ENCODE results near the gene CMYA5.
"Not testable (repeated sequence)": the region's sequence is repeated elsewhere in the genome, so short reads cannot be mapped to it uniquely, and the experiment has no call there.

CMYA5 gene

DNA sequence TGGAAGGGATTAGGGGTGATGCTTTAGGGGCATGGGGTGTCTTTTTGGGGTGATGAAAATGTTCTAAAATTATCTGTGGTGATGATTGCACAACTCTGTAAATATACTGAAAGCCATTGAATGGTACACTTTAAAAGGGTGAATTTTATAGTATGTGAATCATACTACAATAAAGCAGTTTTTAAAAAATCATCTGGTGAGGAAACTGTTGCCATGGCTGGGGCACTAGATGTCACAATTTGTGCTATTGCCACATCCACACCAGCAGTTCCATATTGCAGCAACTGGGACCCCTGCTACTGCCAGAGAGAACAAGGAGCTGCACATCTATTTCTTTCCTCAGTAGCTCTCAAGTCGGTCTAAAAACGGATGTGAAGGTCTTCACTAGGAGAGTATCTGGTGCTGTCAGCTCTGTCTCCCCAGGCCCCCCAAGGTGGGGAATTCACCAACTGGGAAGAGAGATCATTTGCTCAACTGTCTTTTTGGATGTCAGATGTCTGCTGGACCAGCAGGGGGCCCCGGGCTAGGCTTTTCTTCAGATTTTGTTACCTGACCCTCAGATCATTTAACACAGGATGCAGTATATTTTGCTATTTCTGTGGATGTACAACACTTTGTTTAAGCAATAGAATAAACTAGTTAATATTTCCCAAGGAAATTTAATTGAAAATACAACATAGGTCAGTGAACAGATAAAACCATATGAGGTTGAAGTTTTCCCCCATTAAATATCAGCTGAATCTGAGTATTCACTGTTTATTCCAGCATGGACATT is 13.2 kb downstream of the CMYA5 start:
- no peaks in the 10 kb centered on the region for H3K27me3 ChIP-seq (replicated peaks in 2 of 5; ENCODE audit: control insufficient read depth in 4 of 5, insufficient read depth in 5 of 5, low read length in 4 of 5)
- POLR2A ChIA-PET = no interaction called here
- WGBS (ENCODE audit: insufficient coverage) = 50% methylated on average over 3 of the region's 3 CpGs
- no peaks in the 10 kb centered on the region for H3K36me3 ChIP-seq (ENCODE audit: control insufficient read depth in 4 of 4, insufficient read depth in 4 of 4, low read length in 3 of 4)
- H3K27ac ChIP-seq (ENCODE audit: insufficient read depth in 1 of 2, low read depth in 1 of 2, low read length in 2 of 2, poor library complexity in 1 of 2, severe bottlenecking in 2 of 2) = no peak overlapping the region
- peak in 2 of 3 donors; percentile 35 to 41 for DNase-seq
- CTCF ChIA-PET = interaction anchor here (1.1 to 2.6 kb wide), 6 partner anchors 13 to 380 kb away, joined by 3 to 17 read pairs (median 5); partner anchors contain the start of gene CMYA5
- no peak overlapping the region for H3K4me3 ChIP-seq (ENCODE audit: control insufficient read depth in 1 of 7, extremely low read depth in 1 of 7, insufficient read depth in 4 of 7, low read depth in 2 of 7, low read length in 6 of 7)
- peaks cover 0 to 7% (median 3%) of the 10 kb centered on the region in 5 experiments for H3K9me3 ChIP-seq (ENCODE audit: control extremely low read depth in 1 of 5, control insufficient read depth in 4 of 5, insufficient read depth in 2 of 5, low read depth in 1 of 5, low read length in 4 of 5)
- H3K4me1 ChIP-seq (ENCODE audit: control extremely low read depth in 1 of 4, control insufficient read depth in 4 of 4, insufficient read depth in 4 of 4, low read length in 3 of 4) = peaks cover 0 to 5% (median 0%) of the 10 kb centered on the region in 4 experiments

DNA sequence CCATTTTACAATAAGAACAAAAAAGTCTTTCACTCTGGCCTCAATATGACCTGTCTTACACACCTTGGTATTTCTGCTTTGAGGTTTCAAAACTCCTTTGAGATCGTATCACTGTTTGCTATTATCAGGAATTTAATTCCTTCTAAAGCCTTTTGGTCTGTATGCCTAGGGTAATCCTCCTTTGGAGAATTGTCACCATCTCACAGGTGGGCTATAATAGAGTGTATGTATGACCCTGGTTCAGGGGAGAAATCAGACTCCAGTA is 13.7 kb downstream of the CMYA5 start:
- no peak for DNase-seq
- CTCF ChIA-PET = interaction anchor here (0.8 to 2.6 kb wide), 7 partner anchors 13 to 380 kb away, joined by 3 to 17 read pairs (median 5); no protein-coding TSS in a partner anchor
- no CpG with 5 or more reads among the region's 1 CpG for WGBS (ENCODE audit: insufficient coverage)
- H3K27me3 ChIP-seq (replicated peaks in 2 of 5; ENCODE audit: control insufficient read depth in 4 of 5, insufficient read depth in 5 of 5, low read length in 4 of 5) = no peaks in the 10 kb centered on the region
- H3K27ac ChIP-seq (ENCODE audit: insufficient read depth in 1 of 2, low read depth in 1 of 2, low read length in 2 of 2, poor library complexity in 1 of 2, severe bottlenecking in 2 of 2) = no peak overlapping the region
- H3K36me3 ChIP-seq (ENCODE audit: control insufficient read depth in 4 of 4, insufficient read depth in 4 of 4, low read length in 3 of 4) = no peaks in the 10 kb centered on the region
- POLR2A ChIA-PET = no interaction called here
- peaks cover 0 to 7% (median 3%) of the 10 kb centered on the region in 5 experiments for H3K9me3 ChIP-seq (ENCODE audit: control extremely low read depth in 1 of 5, control insufficient read depth in 4 of 5, insufficient read depth in 2 of 5, low read depth in 1 of 5, low read length in 4 of 5)
- peaks cover 0 to 5% (median 0%) of the 10 kb centered on the region in 4 experiments for H3K4me1 ChIP-seq (ENCODE audit: control extremely low read depth in 1 of 4, control insufficient read depth in 4 of 4, insufficient read depth in 4 of 4, low read length in 3 of 4)
- no peak overlapping the region for H3K4me3 ChIP-seq (ENCODE audit: control insufficient read depth in 1 of 7, extremely low read depth in 1 of 7, insufficient read depth in 4 of 7, low read depth in 2 of 7, low read length in 6 of 7)

- CTCF ChIA-PET = interaction anchor here (1.0 to 2.6 kb wide), 5 partner anchors 11 to 154 kb away, joined by 3 to 17 read pairs (median 6); partner anchors contain the start of gene CMYA5
- peaks cover 0 to 7% (median 3%) of the 10 kb centered on the region in 5 experiments for H3K9me3 ChIP-seq (ENCODE audit: control extremely low read depth in 1 of 5, control insufficient read depth in 4 of 5, insufficient read depth in 2 of 5, low read depth in 1 of 5, low read length in 4 of 5)
- H3K27ac ChIP-seq (ENCODE audit: insufficient read depth in 1 of 2, low read depth in 1 of 2, low read length in 2 of 2, poor library complexity in 1 of 2, severe bottlenecking in 2 of 2) = no peak overlapping the region
- H3K4me3 ChIP-seq (ENCODE audit: control insufficient read depth in 1 of 7, extremely low read depth in 1 of 7, insufficient read depth in 4 of 7, low read depth in 2 of 7, low read length in 6 of 7) = no peak overlapping the region
- POLR2A ChIA-PET = interaction anchor here (0.7 kb wide), 1 partner anchor 153 kb away, joined by 4 read pairs; no protein-coding TSS in a partner anchor
- H3K4me1 ChIP-seq (ENCODE audit: control extremely low read depth in 1 of 4, control insufficient read depth in 4 of 4, insufficient read depth in 4 of 4, low read length in 3 of 4) = peaks cover 0 to 5% (median 0%) of the 10 kb centered on the region in 4 experiments
- no peak for DNase-seq
- no peaks in the 10 kb centered on the region for H3K27me3 ChIP-seq (replicated peaks in 2 of 5; ENCODE audit: control insufficient read depth in 4 of 5, insufficient read depth in 5 of 5, low read length in 4 of 5)
- no peaks in the 10 kb centered on the region for H3K36me3 ChIP-seq (ENCODE audit: control insufficient read depth in 4 of 4, insufficient read depth in 4 of 4, low read length in 3 of 4)
Measured at GRCh38 chr5:79704553-79704952, 14.9 kb downstream of the CMYA5 start.

- H3K9me3 ChIP-seq (ENCODE audit: control extremely low read depth in 1 of 5, control insufficient read depth in 4 of 5, insufficient read depth in 2 of 5, low read depth in 1 of 5, low read length in 4 of 5) = peaks cover 0 to 7% (median 3%) of the 10 kb centered on the region in 5 experiments
- POLR2A ChIA-PET = no interaction called here
- no peak for DNase-seq
- H3K27ac ChIP-seq (ENCODE audit: insufficient read depth in 1 of 2, low read depth in 1 of 2, low read length in 2 of 2, poor library complexity in 1 of 2, severe bottlenecking in 2 of 2) = no peak overlapping the region
- CTCF ChIA-PET = no interaction called here
- no peak overlapping the region for H3K4me3 ChIP-seq (ENCODE audit: control insufficient read depth in 1 of 7, extremely low read depth in 1 of 7, insufficient read depth in 4 of 7, low read depth in 2 of 7, low read length in 6 of 7)
- no peaks in the 10 kb centered on the region for H3K27me3 ChIP-seq (replicated peaks in 2 of 5; ENCODE audit: control insufficient read depth in 4 of 5, insufficient read depth in 5 of 5, low read length in 4 of 5)
- no peaks in the 10 kb centered on the region for H3K36me3 ChIP-seq (ENCODE audit: control insufficient read depth in 4 of 4, insufficient read depth in 4 of 4, low read length in 3 of 4)
- H3K4me1 ChIP-seq (ENCODE audit: control extremely low read depth in 1 of 4, control insufficient read depth in 4 of 4, insufficient read depth in 4 of 4, low read length in 3 of 4) = peaks cover 0 to 5% (median 0%) of the 10 kb centered on the region in 4 experiments
- WGBS (ENCODE audit: insufficient coverage) = 100% methylated on average over 3 of the region's 3 CpGs
Measured at GRCh38 chr5:79705632-79706031, 16.0 kb downstream of the CMYA5 start.

DNA sequence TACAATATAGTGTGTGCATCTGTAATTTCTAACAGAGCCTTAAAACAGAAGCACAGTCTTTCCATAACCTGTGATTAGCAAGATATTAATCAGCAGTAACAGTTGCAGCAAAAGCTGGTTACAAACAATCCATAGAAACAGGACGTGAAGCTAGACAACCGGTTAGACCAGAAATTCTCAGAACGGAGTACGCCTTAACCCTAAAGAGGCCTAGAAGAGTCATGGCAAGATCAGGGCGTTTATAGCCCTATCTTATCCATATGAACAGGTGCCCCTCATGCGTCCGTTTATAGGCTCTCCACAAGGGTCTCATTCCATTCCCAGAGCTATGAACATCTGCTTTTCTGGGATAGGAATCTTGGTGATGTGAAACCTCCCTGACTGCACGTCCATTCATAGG is 16.7 kb downstream of the CMYA5 start:
- CTCF ChIA-PET; H3K27me3 ChIP-seq (replicated peaks in 2 of 5; ENCODE audit: control insufficient read depth in 4 of 5, insufficient read depth in 5 of 5, low read length in 4 of 5); DNase-seq; H3K9me3 ChIP-seq (ENCODE audit: control extremely low read depth in 1 of 5, control insufficient read depth in 4 of 5, insufficient read depth in 2 of 5, low read depth in 1 of 5, low read length in 4 of 5); H3K27ac ChIP-seq (ENCODE audit: insufficient read depth in 1 of 2, low read depth in 1 of 2, low read length in 2 of 2, poor library complexity in 1 of 2, severe bottlenecking in 2 of 2); POLR2A ChIA-PET; H3K4me3 ChIP-seq (ENCODE audit: control insufficient read depth in 1 of 7, extremely low read depth in 1 of 7, insufficient read depth in 4 of 7, low read depth in 2 of 7, low read length in 6 of 7); H3K4me1 ChIP-seq (ENCODE audit: control extremely low read depth in 1 of 4, control insufficient read depth in 4 of 4, insufficient read depth in 4 of 4, low read length in 3 of 4); H3K36me3 ChIP-seq (ENCODE audit: control insufficient read depth in 4 of 4, insufficient read depth in 4 of 4, low read length in 3 of 4): not testable (repeated sequence)
- 95% methylated on average over 6 of the region's 8 CpGs for WGBS (ENCODE audit: insufficient coverage)

DNA sequence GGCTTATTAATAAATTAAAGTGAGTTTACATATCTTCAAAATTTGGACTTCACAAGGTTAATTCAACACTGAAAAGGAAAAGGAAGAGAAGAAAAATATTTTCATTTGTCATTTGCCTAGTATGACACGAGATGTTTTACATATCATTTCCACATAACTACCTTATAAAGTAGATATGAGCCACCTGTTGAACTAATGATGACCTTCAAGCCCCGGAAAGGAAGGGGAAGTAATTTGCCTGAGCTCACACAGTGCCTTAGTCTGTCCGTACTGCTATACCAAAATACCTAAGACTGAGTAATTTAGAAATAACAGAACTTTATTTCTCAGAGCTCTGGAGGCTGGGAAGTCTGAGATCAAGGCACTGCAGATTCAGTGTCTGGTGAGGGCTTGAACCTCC is 17.9 kb downstream of the CMYA5 start:
- Histone ChIP-seq H3K9me3 (ENCODE audit: control extremely low read depth in 1 of 5, control insufficient read depth in 4 of 5, insufficient read depth in 2 of 5, low read depth in 1 of 5, low read length in 4 of 5) (peaks cover 0 to 7% (median 3%) of the 10 kb centered on the region in 5 experiments), H3K4me3 (ENCODE audit: control insufficient read depth in 1 of 7, extremely low read depth in 1 of 7, insufficient read depth in 4 of 7, low read depth in 2 of 7, low read length in 6 of 7) (no peak overlapping the region), H3K4me1 (ENCODE audit: control extremely low read depth in 1 of 4, control insufficient read depth in 4 of 4, insufficient read depth in 4 of 4, low read length in 3 of 4) (peaks cover 0 to 3% (median 0%) of the 10 kb centered on the region in 4 experiments), H3K36me3 (ENCODE audit: control insufficient read depth in 4 of 4, insufficient read depth in 4 of 4, low read length in 3 of 4) (no peaks in the 10 kb centered on the region), H3K27me3 (replicated peaks in 2 of 5; ENCODE audit: control insufficient read depth in 4 of 5, insufficient read depth in 5 of 5, low read length in 4 of 5) (no peaks in the 10 kb centered on the region), H3K27ac (ENCODE audit: insufficient read depth in 1 of 2, low read depth in 1 of 2, low read length in 2 of 2, poor library complexity in 1 of 2, severe bottlenecking in 2 of 2) (no peak overlapping the region)
- ChIA-PET CTCF (no interaction called here), POLR2A (interaction anchor here (0.6 kb wide), 1 partner anchor 840 kb away, joined by 3 read pairs; no protein-coding TSS in a partner anchor)
- no peak for DNase-seq
- WGBS (ENCODE audit: insufficient coverage) = no CpG with 5 or more reads among the region's 3 CpGs

GRCh38 chr5:79712741-79713140 is 23.1 kb downstream of the CMYA5 start:
- ChIA-PET POLR2A (no interaction called here), CTCF (interaction anchor here (0.6 kb wide), 1 partner anchor 1045 kb away, joined by 3 read pairs; no protein-coding TSS in a partner anchor)
- no peak for DNase-seq
- Histone ChIP-seq H3K27ac (ENCODE audit: insufficient read depth in 1 of 2, low read depth in 1 of 2, low read length in 2 of 2, poor library complexity in 1 of 2, severe bottlenecking in 2 of 2) (no peak overlapping the region), H3K4me1 (ENCODE audit: control extremely low read depth in 1 of 4, control insufficient read depth in 4 of 4, insufficient read depth in 4 of 4, low read length in 3 of 4) (no peaks in the 10 kb centered on the region), H3K27me3 (replicated peaks in 2 of 5; ENCODE audit: control insufficient read depth in 4 of 5, insufficient read depth in 5 of 5, low read length in 4 of 5) (no peaks in the 10 kb centered on the region), H3K9me3 (ENCODE audit: control extremely low read depth in 1 of 5, control insufficient read depth in 4 of 5, insufficient read depth in 2 of 5, low read depth in 1 of 5, low read length in 4 of 5) (peaks cover 0 to 1% (median 0%) of the 10 kb centered on the region in 5 experiments), H3K4me3 (ENCODE audit: control insufficient read depth in 1 of 7, extremely low read depth in 1 of 7, insufficient read depth in 4 of 7, low read depth in 2 of 7, low read length in 6 of 7) (no peak overlapping the region), H3K36me3 (ENCODE audit: control insufficient read depth in 4 of 4, insufficient read depth in 4 of 4, low read length in 3 of 4) (no peaks in the 10 kb centered on the region)
